ENCODE results near the gene CTSF. TPM values are rescaled to one million over a fixed set of nuclear protein-coding genes. Genes with fewer than 3 reads are reported as not detected.

CTSF gene
- total RNA-seq, 1 experiment from 2014 or later: 28.7 TPM

- in situ Hi-C loops (cut with HindIII; ENCODE audit: low pct_unique_long_range_greater_than_20kb, low sequenced_read_pairs) (no loop called here), intact Hi-C loops (cut with micrococcal nuclease; ENCODE audit: unreplicated experiment) (no loop called here)
- no peak for DNase-seq (ENCODE audit: low read depth, low spot score)
- Histone ChIP-seq H3K27ac (ENCODE audit: low read length) (no peak overlapping the region), H3K27me3 (ENCODE audit: control insufficient read depth, insufficient read depth, low read length) (no peaks in the 10 kb centered on the region), H3K4me3 (ENCODE audit: low read depth in 2 of 2, low read length in 2 of 2) (no peak overlapping the region), H3K4me1 (ENCODE audit: control insufficient read depth, insufficient read depth, low read length) (no peaks in the 10 kb centered on the region), H3K9me3 (ENCODE audit: control insufficient read depth, insufficient read depth, low read depth, low read length) (peaks cover 3% of the 10 kb centered on the region; the same call in 1 of the 2 replicates), H3K36me3 (ENCODE audit: control insufficient read depth, insufficient read depth, low read length) (no peaks in the 10 kb centered on the region)
- no peak for ATAC-seq
- no TSS peak for BruUV-seq (replicated peaks)
- ChIA-PET CTCF (interaction anchor here (0.6 kb wide), 1 partner anchor 28 kb away, joined by 3 read pairs; no protein-coding TSS in a partner anchor), POLR2A (no interaction called here)
- no peak for TF ChIP-seq TCF7L2 (IDR thresholded peaks at IDR 0.05; ENCODE audit: low read depth, low read length)
- TF ChIP-seq CTCF (IDR thresholded peaks at IDR 0.05): no peak
- no peak for TF ChIP-seq SIN3A (IDR thresholded peaks at IDR 0.05; ENCODE audit: borderline replicate concordance, insufficient read depth, low read depth, low read length)
- no peak for TF ChIP-seq POLR2AphosphoS5 (IDR thresholded peaks at IDR 0.05; ENCODE audit: low read depth, low read length)
- TF ChIP-seq, protein P1, sequence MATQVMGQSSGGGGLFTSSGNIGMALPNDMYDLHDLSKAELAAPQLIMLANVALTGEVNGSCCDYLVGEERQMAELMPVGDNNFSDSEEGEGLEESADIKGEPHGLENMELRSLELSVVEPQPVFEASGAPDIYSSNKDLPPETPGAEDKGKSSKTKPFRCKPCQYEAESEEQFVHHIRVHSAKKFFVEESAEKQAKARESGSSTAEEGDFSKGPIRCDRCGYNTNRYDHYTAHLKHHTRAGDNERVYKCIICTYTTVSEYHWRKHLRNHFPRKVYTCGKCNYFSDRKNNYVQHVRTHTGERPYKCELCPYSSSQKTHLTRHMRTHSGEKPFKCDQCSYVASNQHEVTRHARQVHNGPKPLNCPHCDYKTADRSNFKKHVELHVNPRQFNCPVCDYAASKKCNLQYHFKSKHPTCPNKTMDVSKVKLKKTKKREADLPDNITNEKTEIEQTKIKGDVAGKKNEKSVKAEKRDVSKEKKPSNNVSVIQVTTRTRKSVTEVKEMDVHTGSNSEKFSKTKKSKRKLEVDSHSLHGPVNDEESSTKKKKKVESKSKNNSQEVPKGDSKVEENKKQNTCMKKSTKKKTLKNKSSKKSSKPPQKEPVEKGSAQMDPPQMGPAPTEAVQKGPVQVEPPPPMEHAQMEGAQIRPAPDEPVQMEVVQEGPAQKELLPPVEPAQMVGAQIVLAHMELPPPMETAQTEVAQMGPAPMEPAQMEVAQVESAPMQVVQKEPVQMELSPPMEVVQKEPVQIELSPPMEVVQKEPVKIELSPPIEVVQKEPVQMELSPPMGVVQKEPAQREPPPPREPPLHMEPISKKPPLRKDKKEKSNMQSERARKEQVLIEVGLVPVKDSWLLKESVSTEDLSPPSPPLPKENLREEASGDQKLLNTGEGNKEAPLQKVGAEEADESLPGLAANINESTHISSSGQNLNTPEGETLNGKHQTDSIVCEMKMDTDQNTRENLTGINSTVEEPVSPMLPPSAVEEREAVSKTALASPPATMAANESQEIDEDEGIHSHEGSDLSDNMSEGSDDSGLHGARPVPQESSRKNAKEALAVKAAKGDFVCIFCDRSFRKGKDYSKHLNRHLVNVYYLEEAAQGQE (IDR thresholded peaks at IDR 0.05; ENCODE audit: insufficient read depth in 1 of 2, low read depth in 2 of 2, low read length in 1 of 2): no peak
Observed at GRCh38 chr11:66581261-66581660, 12.9 kb upstream of the CTSF start.

DNA sequence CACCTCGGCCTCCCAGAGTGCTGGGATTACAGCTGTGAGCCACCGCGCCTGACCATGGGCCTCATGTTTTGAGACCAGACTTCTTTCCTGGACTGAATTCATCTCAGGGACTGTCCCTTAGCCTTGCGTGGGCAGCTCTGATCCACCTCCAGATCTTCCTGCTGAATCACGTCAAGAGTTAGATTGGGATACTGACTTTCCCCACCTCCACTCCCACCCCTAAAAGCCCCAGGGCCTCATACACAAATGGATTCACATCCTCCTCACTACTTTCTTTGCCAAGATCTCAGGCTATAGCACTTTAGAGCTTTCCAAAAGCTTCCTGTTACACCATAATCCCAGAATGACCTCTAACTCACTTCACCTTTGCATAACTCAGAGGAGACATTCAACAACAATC is 12.4 kb upstream of the CTSF start:
- CTCF ChIA-PET: interaction anchor here (0.6 kb wide), 1 partner anchor 28 kb away, joined by 3 read pairs; no protein-coding TSS in a partner anchor
- TF ChIP-seq SIN3A (IDR thresholded peaks at IDR 0.05; ENCODE audit: borderline replicate concordance, insufficient read depth, low read depth, low read length) (no peak), POLR2AphosphoS5 (IDR thresholded peaks at IDR 0.05; ENCODE audit: low read depth, low read length) (no peak), TCF7L2 (IDR thresholded peaks at IDR 0.05; ENCODE audit: low read depth, low read length) (no peak), CTCF (IDR thresholded peaks at IDR 0.05) (no peak)
- TF ChIP-seq, protein P1 (IDR thresholded peaks at IDR 0.05; ENCODE audit: insufficient read depth in 1 of 2, low read depth in 2 of 2, low read length in 1 of 2): no peak
- no peak overlapping the region for H3K4me3 ChIP-seq (ENCODE audit: low read depth in 2 of 2, low read length in 2 of 2)
- H3K27me3 ChIP-seq (ENCODE audit: control insufficient read depth, insufficient read depth, low read length): no peaks in the 10 kb centered on the region
- H3K36me3 ChIP-seq (ENCODE audit: control insufficient read depth, insufficient read depth, low read length): no peaks in the 10 kb centered on the region
- ATAC-seq (no peak), DNase-seq (ENCODE audit: low read depth, low spot score) (no peak)
- BruUV-seq (replicated peaks): no TSS peak
- peaks cover 3% of the 10 kb centered on the region; the same call in 1 of the 2 replicates for H3K9me3 ChIP-seq (ENCODE audit: control insufficient read depth, insufficient read depth, low read depth, low read length)
- H3K27ac ChIP-seq (ENCODE audit: low read length): no peak overlapping the region
- intact Hi-C loops (cut with micrococcal nuclease; ENCODE audit: unreplicated experiment) (no loop called here), in situ Hi-C loops (cut with HindIII; ENCODE audit: low pct_unique_long_range_greater_than_20kb, low sequenced_read_pairs) (no loop called here)
- POLR2A ChIA-PET: interaction anchor here (0.6 kb wide), 1 partner anchor 69 kb away, joined by 6 read pairs; no protein-coding TSS in a partner anchor
- H3K4me1 ChIP-seq (ENCODE audit: control insufficient read depth, insufficient read depth, low read length): no peaks in the 10 kb centered on the region

Measured in Panc1 (cell line).